ENCODE results near the gene FAM3B. TPM values are rescaled to one million over a fixed set of nuclear protein-coding genes. Genes with fewer than 3 reads are reported as not detected.

The FAM3B gene
- total and polyA plus RNA-seq, 4 donors: 0.90 to 28.5 (median 2.6) TPM

DNA sequence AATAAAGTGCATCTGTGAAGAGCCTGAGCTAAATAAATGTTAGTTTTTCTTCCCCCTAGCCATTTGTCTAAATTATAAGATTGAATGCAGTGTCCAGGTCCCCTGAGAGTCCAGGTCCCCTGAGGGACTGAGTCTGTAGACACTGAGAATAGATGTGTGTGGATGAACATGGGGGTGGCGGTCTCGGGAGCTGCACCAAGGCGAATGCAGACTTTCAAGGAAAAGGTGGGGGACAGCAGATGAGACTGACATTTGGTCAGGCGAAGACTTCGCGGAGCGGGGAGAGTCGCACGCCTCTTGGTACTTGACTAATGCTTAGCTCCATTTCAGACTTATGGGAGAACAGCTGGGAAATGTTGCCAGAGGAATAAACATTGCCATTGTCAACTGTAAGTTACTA, 27.5 kb downstream of the FAM3B start:
- Histone ChIP-seq H3K27me3 (ENCODE audit: control insufficient read depth in 1 of 2, insufficient read depth in 2 of 2, low read length in 1 of 2) (no peaks in the 10 kb centered on the region), H3K4me1 (ENCODE audit: control insufficient read depth in 1 of 2, insufficient read depth in 2 of 2, low read length in 2 of 2) (no peaks in the 10 kb centered on the region), H3K4me3 (ENCODE audit: low read length in 2 of 2) (no peak overlapping the region), H3K36me3 (ENCODE audit: control insufficient read depth in 1 of 2, insufficient read depth in 2 of 2, low read length in 1 of 2) (no peaks in the 10 kb centered on the region), H3K9me3 (ENCODE audit: control insufficient read depth, low read length) (peaks cover 1% of the 10 kb centered on the region), H3K27ac (ENCODE audit: low read depth in 1 of 2, low read length in 2 of 2) (no peak overlapping the region)
- ATAC-seq (ENCODE audit: low FRiP score): no peak
- DNase-seq: peak in 1 of 2 donors; percentile 57
- intact Hi-C loops (cut with DNase I): no loop called here
- 86 to 93% methylated on average over 9 of the region's 9 CpGs for WGBS, 2 donors

DNA sequence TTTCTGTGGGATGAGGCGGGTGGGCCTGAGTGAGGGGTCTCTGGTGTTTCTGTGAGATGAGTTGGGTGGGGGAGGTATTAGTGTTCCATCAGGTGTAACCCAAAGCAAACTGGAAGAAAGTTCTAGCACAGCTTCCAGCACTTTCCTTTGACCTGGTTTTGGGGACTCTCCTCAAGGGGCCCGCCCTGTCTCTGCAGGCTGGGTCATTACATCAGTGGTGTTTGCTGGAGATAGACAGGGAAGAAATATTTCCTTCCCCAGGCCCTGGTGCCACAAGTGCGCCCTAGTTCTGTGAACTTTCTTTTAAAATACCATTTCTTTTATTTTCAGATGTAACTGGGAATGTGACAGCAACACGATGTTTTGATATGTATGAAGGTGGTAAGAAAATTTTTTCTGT, 28.8 kb downstream of the FAM3B start:
- H3K27me3 ChIP-seq (ENCODE audit: control insufficient read depth in 1 of 2, insufficient read depth in 2 of 2, low read length in 1 of 2): no peaks in the 10 kb centered on the region
- H3K27ac ChIP-seq (ENCODE audit: low read depth in 1 of 2, low read length in 2 of 2): no peak overlapping the region
- no peaks in the 10 kb centered on the region for H3K4me1 ChIP-seq (ENCODE audit: control insufficient read depth in 1 of 2, insufficient read depth in 2 of 2, low read length in 2 of 2)
- DNase-seq: peak in 1 of 2 donors; percentile 20
- no peaks in the 10 kb centered on the region for H3K36me3 ChIP-seq (ENCODE audit: control insufficient read depth in 1 of 2, insufficient read depth in 2 of 2, low read length in 1 of 2)
- intact Hi-C loops (cut with DNase I): no loop called here
- peaks cover 1% of the 10 kb centered on the region for H3K9me3 ChIP-seq (ENCODE audit: control insufficient read depth, low read length)
- ATAC-seq (ENCODE audit: low FRiP score): no peak
- no peak overlapping the region for H3K4me3 ChIP-seq (ENCODE audit: low read length in 2 of 2)
- WGBS, 2 donors: 94 to 97% methylated on average over 4 of the region's 4 CpGs

DNA sequence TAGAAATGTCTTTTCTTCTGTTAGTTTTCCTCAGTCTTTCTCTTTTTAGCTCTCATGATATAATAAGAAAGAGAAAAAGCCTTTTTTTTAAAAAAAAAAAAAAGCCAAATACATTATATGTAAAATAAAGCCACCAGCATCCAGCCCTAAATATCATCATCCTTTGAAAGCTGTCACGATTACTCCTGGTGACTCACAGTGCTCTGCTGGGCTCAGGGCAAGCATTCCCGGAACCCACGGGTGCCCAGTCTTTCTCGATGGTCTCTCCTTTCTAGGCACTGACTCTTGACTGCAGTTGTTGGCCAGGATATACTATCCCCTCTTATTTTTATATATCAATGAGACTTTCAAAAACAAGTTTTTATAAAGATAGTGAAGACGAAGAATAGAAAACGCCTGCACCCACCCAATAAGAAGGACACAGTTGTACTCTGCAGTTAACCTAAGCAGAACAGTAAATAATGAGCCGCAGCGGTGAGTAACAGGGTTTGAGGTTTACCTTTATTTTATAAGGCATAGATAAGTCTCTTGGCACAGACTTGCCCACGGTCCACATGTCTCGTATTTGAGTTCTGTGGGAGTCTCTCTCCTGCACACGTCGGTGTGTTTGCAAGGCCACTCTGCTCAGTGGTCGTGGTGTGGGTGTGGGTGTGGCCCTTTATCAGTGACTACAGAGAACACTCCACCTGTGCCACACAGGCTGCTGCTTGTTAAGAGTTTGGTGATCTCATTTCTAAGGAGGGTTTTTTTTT, 29.5 kb downstream of the FAM3B start:
- 80 to 86% methylated on average over 13 of the region's 13 CpGs for WGBS, 2 donors
- DNase-seq (peak in 1 of 2 donors; percentile 28), ATAC-seq (ENCODE audit: low FRiP score) (no peak)
- intact Hi-C loops (cut with DNase I): no loop called here
- H3K27ac ChIP-seq (ENCODE audit: low read depth in 1 of 2, low read length in 2 of 2): no peak overlapping the region
- H3K9me3 ChIP-seq (ENCODE audit: control insufficient read depth, low read length): peaks cover 1% of the 10 kb centered on the region
- no peak overlapping the region for H3K4me3 ChIP-seq (ENCODE audit: low read length in 2 of 2)
- no peaks in the 10 kb centered on the region for H3K27me3 ChIP-seq (ENCODE audit: control insufficient read depth in 1 of 2, insufficient read depth in 2 of 2, low read length in 1 of 2)
- H3K36me3 ChIP-seq (ENCODE audit: control insufficient read depth in 1 of 2, insufficient read depth in 2 of 2, low read length in 1 of 2): no peaks in the 10 kb centered on the region
- H3K4me1 ChIP-seq (ENCODE audit: control insufficient read depth in 1 of 2, insufficient read depth in 2 of 2, low read length in 2 of 2): no peaks in the 10 kb centered on the region

DNA sequence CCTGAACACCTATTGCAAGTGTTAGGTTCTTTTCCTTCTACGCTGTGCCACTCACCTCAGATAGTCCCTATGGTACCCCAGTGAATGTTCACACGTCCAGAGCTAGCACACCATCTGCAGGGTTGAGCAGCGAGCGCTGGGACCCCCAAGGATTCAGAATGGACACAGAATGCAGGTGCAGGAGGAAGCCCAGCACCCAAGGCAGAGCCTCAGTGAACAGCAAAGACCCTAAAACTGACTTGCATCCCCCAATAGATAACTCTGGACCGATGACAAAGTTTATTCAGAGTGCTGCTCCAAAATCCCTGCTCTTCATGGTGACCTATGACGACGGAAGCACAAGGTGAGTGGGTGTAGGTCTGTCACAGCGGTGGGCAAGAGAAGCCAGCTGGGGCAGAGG, 30.2 kb downstream of the FAM3B start:
- intact Hi-C loops (cut with DNase I): no loop called here
- Histone ChIP-seq H3K36me3 (ENCODE audit: control insufficient read depth in 1 of 2, insufficient read depth in 2 of 2, low read length in 1 of 2) (no peaks in the 10 kb centered on the region), H3K27me3 (ENCODE audit: control insufficient read depth in 1 of 2, insufficient read depth in 2 of 2, low read length in 1 of 2) (no peaks in the 10 kb centered on the region), H3K4me1 (ENCODE audit: control insufficient read depth in 1 of 2, insufficient read depth in 2 of 2, low read length in 2 of 2) (no peaks in the 10 kb centered on the region), H3K9me3 (ENCODE audit: control insufficient read depth, low read length) (peaks cover 1% of the 10 kb centered on the region), H3K4me3 (ENCODE audit: low read length in 2 of 2) (no peak overlapping the region), H3K27ac (ENCODE audit: low read depth in 1 of 2, low read length in 2 of 2) (no peak overlapping the region)
- no peak for ATAC-seq (ENCODE audit: low FRiP score)
- 91 to 93% methylated on average over 8 of the region's 8 CpGs for WGBS, 2 donors
- DNase-seq: peak in 1 of 2 donors; percentile 39

DNA sequence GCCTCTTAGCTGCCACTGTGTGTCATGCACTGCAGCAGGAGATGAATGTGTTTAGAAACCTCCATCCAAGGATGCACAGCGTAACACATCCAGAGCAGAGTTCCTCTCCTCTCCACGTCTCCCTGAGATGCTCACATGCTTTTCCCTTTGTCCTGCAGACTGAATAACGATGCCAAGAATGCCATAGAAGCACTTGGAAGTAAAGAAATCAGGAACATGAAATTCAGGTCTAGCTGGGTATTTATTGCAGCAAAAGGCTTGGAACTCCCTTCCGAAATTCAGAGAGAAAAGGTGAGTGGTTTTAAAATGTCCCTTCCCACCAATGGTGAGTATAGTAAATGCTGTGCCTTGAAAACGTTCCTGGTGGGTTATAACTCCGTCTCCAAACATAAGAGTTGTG, 31.8 kb downstream of the FAM3B start:
- Histone ChIP-seq H3K36me3 (ENCODE audit: control insufficient read depth in 1 of 2, insufficient read depth in 2 of 2, low read length in 1 of 2) (no peaks in the 10 kb centered on the region), H3K4me3 (ENCODE audit: low read length in 2 of 2) (no peak overlapping the region), H3K9me3 (ENCODE audit: control insufficient read depth, low read length) (no peaks in the 10 kb centered on the region), H3K27ac (ENCODE audit: low read depth in 1 of 2, low read length in 2 of 2) (no peak overlapping the region), H3K27me3 (ENCODE audit: control insufficient read depth in 1 of 2, insufficient read depth in 2 of 2, low read length in 1 of 2) (no peaks in the 10 kb centered on the region), H3K4me1 (ENCODE audit: control insufficient read depth in 1 of 2, insufficient read depth in 2 of 2, low read length in 2 of 2) (no peaks in the 10 kb centered on the region)
- ATAC-seq (ENCODE audit: low FRiP score) (no peak), DNase-seq (no peak)
- 61 to 73% methylated on average over 6 of the region's 6 CpGs for WGBS, 2 donors
- intact Hi-C loops (cut with DNase I): no loop called here

DNA sequence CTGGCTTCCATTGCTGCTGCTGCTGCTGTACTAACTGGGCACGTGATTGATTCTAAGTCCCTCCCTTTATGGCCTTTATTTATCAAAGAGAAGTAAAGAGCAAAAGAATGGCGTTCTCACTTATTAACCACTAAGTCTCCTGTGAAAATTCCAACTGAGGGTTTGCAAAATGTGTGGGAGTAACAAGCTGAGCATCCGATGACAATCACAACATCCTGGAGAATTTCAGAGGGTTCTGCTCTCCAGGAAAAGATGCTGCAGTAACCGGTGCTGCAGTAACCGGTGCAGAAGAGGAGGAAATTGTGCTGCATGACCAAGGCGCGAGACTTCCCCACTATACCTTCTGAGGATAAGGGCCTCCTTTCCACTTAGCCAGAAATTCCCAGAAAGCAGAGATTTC, 32.5 kb downstream of the FAM3B start:
- ATAC-seq (ENCODE audit: low FRiP score) (no peak), DNase-seq (no peak)
- Histone ChIP-seq H3K4me3 (ENCODE audit: low read length in 2 of 2) (no peak overlapping the region), H3K9me3 (ENCODE audit: control insufficient read depth, low read length) (no peaks in the 10 kb centered on the region), H3K4me1 (ENCODE audit: control insufficient read depth in 1 of 2, insufficient read depth in 2 of 2, low read length in 2 of 2) (no peaks in the 10 kb centered on the region), H3K27ac (ENCODE audit: low read depth in 1 of 2, low read length in 2 of 2) (no peak overlapping the region), H3K36me3 (ENCODE audit: control insufficient read depth in 1 of 2, insufficient read depth in 2 of 2, low read length in 1 of 2) (no peaks in the 10 kb centered on the region), H3K27me3 (ENCODE audit: control insufficient read depth in 1 of 2, insufficient read depth in 2 of 2, low read length in 1 of 2) (no peaks in the 10 kb centered on the region)
- intact Hi-C loops (cut with DNase I): no loop called here
- 72 to 79% methylated on average over 7 of the region's 7 CpGs for WGBS, 2 donors

DNA sequence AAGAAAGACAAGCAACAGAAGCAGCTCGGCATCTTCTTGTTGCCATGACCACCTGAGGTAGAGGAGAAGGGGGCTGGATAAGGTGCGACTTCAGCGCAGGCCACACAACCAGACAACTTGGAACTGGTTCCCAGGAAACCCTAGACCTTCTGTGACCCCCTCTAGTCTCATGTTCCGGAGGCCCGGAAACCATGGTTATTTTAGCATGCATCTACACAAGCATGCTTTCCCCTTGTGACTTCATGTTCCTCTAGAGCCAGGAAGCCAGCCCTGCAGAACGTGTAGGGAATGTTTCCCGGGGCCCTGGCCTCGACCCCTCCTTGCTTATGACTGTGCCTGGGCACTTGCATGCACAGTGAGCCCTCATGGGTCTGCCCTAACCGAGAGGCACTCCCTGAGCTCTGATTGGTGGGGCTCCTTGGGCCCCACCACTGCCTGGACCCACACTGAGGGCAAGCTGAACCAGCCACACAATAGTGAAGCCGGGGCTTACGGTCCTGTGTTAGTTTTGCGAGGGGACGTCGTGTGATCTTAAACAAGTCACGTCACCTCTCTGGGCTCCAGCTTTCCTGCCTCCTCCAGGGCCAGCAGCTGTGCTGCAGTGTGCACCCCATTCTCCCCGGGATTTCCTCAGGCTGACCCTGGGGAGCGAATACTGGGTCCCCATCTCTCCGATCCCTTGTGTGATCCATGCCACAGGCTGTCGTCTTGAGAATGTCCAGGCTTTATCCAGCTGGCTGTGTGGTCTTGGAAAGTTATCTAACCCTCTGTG, 33.2 kb downstream of the FAM3B start:
- no peak for ATAC-seq (ENCODE audit: low FRiP score)
- no peaks in the 10 kb centered on the region for H3K27me3 ChIP-seq (ENCODE audit: control insufficient read depth in 1 of 2, insufficient read depth in 2 of 2, low read length in 1 of 2)

DNA sequence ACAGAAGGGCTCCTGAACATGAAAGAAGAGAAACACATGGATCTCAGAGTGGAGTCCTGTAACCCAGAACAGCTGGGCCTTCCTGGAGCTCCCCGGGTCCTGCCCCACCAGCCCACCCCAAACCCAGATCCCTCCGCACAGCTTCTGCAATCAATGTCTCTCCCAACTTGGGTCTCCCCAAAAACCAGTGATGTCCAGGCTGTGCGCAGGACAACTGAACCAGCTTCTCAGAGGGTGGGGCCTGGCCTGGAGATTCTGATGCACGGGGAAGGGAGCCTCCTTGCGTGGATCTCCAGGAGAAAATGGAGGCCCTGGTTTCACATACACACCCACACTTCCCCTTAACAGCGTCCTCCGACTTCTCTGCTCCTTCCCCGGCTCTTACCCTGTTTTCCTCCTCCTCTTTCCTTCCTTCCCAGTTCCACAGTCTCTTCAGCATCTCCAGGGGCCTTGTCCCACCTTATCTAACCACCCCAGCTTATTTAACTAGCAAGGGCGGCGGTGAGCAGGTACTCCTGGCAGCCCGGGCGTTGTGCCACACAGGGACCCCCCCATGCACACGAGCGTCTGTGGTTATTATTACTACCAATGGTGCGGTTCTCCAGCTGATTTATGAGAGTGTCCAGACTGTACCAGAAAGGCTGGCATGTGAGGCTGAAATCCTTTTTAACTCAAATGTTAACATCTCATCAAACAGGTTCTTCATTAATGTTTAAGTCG, 34.0 kb downstream of the FAM3B start:
- DNase-seq (peak in 1 of 2 donors; percentile 57), ATAC-seq (ENCODE audit: low FRiP score) (no peak)
- Histone ChIP-seq H3K27me3 (ENCODE audit: control insufficient read depth in 1 of 2, insufficient read depth in 2 of 2, low read length in 1 of 2) (no peaks in the 10 kb centered on the region), H3K36me3 (ENCODE audit: control insufficient read depth in 1 of 2, insufficient read depth in 2 of 2, low read length in 1 of 2) (no peaks in the 10 kb centered on the region), H3K9me3 (ENCODE audit: control insufficient read depth, low read length) (no peaks in the 10 kb centered on the region), H3K27ac (ENCODE audit: low read depth in 1 of 2, low read length in 2 of 2) (no peak overlapping the region), H3K4me1 (ENCODE audit: control insufficient read depth in 1 of 2, insufficient read depth in 2 of 2, low read length in 2 of 2) (no peaks in the 10 kb centered on the region), H3K4me3 (ENCODE audit: low read length in 2 of 2) (no peak overlapping the region)
- WGBS, 2 donors: 91 to 93% methylated on average over 16 of the region's 16 CpGs
- intact Hi-C loops (cut with DNase I): no loop called here

More for the DNA sequence above, 33.2 kb downstream of the FAM3B start:
- no peaks in the 10 kb centered on the region for H3K36me3 ChIP-seq (ENCODE audit: control insufficient read depth in 1 of 2, insufficient read depth in 2 of 2, low read length in 1 of 2)
- peak in 1 of 2 donors; percentile 53 for DNase-seq
- intact Hi-C loops (cut with DNase I): no loop called here
- H3K4me3 ChIP-seq (ENCODE audit: low read length in 2 of 2): no peak overlapping the region
- no peaks in the 10 kb centered on the region for H3K9me3 ChIP-seq (ENCODE audit: control insufficient read depth, low read length)
- H3K4me1 ChIP-seq (ENCODE audit: control insufficient read depth in 1 of 2, insufficient read depth in 2 of 2, low read length in 2 of 2): no peaks in the 10 kb centered on the region
- WGBS, 2 donors: 84 to 88% methylated on average over 19 of the region's 19 CpGs
- no peak overlapping the region for H3K27ac ChIP-seq (ENCODE audit: low read depth in 1 of 2, low read length in 2 of 2)
